HG02840 (cell line): Measurements from ENCODE around the gene RASSF3.
"Not testable (repeated sequence)": the region's sequence is repeated elsewhere in the genome, so short reads cannot be mapped to it uniquely, and the experiment has no call there.

Experiments used
- ATAC-seq: cut with Tn5 transposase; IDR thresholded peaks from one replicate; pipeline ENCODE4 v1.9.1; 2021; ENCODE audit warnings: mild to moderate bottlenecking, moderate library complexity, moderate number of reproducible peaks; ENCODE audit not compliant: unreplicated experiment, low FRiP score

Gene RASSF3

GRCh38 chr12:64610079-64610659, at the start of gene RASSF3:
RASSF3 (plus strand) TSS chr12:64610495; CDS start chr12:64610633, 138 bp downstream.
- peak; percentile 56 for ATAC-seq

DNA sequence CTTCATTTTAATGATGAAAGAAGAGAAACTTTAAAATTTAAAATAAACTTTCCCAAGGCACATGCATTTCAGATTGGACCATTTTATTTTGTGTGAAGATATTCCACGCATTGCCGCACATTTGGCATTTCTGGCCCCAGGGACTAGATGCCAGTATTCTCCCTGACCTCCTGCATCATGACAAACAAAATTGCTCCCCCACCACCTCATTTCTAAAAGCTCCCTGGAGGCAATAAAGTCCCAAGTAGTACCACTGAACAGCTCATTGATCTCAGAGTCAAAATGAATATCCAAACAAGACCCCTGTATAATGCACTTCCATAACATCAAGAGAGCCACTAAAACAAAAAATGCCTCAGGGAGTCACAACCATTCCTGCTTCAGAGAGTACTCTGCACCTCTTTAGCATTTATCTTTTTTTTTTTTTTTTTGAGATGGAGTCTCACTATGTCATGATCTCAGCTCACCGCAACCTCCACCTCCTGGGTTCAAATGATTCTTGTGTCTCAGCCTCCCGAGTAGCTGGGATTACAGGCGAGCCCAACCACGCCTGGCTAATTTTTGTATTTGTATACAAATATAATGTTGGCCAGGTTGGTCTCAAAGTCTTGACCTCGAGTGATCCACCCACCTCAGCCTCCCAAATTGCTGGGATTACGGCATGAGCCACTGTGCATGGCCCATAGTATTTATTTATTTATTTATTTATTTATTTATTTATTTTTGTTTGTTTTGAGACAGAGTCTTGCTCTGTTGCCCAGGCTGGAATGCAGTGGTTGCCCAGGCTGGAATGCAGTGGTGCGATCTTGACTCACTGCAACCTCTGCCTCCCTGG, 48.8 kb upstream of the RASSF3 start:
- ATAC-seq = no peak

DNA sequence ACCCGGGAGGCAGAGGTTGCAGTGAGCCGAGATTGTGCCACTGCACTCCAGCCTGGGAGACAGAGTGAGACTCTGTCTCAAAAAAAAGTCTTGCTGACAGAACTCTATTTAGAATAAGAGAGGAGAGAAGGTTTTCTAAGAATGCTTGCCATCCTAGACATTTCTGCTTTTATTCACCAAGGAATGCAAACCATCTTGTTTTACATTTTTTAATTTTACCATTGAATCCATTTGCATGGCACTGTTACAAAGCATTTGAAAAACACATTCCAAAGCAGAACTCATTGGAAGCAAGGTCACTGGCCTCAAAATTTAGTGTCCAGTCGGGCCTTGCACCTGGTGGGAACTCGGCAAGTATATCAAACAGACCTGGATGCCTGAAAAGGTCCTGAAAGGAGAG, 44.2 kb upstream of the RASSF3 start:
- no peak for ATAC-seq

DNA sequence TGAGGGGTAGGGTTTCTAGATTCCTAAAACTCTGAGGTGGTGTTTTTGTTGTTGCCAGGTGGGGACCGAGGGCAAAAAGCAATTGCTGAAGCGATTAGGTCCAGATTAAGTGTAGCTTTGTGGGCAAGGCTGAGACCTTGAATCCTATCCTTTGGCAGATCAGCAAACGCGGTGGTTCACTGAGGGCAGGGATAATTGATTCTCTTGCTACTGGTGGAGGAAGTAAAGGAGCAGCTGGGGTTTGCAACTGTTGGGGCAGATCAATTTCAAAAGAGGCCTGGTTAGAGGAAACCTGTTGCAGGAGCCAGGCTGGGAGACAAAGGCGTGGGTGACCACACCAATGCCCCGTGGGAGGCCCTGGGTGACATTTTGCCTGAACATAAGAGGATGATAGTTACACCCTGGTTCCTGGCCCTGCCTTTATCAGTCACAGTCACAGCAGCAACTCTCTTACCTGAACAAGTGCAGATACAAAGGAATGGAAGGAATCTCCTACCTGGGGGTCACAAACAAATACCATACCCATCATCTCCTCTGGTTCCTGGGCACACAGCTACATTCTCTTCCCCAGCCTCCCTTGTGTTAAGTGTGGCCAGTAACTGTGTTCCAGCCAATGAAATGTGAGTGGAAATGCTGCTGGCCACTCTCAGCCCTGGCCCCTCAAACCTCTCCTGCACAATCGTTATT, 43.3 kb upstream of the RASSF3 start:
- no peak for ATAC-seq

DNA sequence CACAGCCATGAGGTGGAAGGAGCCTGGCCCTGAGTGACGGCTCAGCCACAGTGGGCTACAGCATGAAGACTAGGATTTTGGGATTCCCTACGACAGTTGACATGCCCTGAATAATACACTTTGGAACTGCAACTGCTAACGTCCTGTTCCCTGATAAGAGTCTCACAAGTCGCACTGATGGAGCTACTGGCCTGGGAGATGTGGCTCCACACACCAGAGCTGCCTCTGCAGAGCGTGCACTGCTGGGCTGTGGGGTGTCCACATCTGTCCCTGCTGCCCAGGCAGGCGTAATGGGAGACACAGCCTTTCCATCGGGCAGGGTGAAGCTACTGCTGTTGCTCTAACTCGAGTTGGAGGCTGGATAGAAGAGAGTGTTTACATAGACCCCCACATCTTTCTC, 42.7 kb upstream of the RASSF3 start:
- ATAC-seq = no peak

DNA sequence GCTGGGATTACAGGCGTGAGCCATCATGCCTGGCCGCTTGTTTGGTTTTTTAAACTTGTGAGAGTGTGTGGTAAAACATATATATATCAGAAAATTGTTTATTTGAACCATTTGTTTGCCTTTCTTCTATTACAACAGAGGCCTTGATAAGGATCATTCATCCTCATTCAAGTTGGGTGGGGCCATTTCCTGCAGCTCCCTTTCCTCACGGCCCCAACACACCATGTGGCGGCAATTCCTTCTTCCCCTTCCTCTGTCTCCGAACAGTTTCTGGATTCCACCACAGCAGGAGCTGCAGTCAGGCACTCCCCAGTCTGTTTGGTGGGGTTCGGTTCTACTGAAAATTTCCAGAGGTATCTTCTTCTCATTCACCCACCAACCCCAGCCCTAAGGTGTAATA, 42.0 kb upstream of the RASSF3 start:
- ATAC-seq = no peak

- ATAC-seq = no peak
Observed at GRCh38 chr12:64569923-64570691, 40.2 kb upstream of the RASSF3 start.

GRCh38 chr12:64571411-64571810, 38.9 kb upstream of the RASSF3 start:
- no peak for ATAC-seq

GRCh38 chr12:64572241-64572640, 38.1 kb upstream of the RASSF3 start:
- ATAC-seq = no peak

DNA sequence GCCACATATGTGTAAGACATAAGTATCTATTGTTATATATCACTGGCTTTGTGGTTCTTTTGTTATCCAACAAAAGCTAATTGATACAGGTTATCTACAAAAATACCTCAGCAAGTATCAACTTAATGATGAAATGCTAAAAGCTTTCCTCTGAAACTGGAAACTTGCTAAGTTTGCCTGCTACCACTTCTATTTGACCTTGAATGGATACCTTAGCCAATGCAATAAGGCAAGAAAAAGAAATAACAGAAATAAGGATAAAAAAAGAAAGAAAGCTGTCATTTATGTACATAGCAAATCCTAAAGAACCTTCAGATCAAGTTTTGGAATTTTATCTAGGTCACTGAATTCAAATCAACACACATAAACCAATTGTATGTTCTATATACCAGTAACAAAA, 35.5 kb upstream of the RASSF3 start:
- no peak for ATAC-seq

- no peak for ATAC-seq
Observed at GRCh38 chr12:64577046-64577445, 33.2 kb upstream of the RASSF3 start.

- no peak for ATAC-seq
Observed at GRCh38 chr12:64578566-64578965, 31.7 kb upstream of the RASSF3 start.

DNA sequence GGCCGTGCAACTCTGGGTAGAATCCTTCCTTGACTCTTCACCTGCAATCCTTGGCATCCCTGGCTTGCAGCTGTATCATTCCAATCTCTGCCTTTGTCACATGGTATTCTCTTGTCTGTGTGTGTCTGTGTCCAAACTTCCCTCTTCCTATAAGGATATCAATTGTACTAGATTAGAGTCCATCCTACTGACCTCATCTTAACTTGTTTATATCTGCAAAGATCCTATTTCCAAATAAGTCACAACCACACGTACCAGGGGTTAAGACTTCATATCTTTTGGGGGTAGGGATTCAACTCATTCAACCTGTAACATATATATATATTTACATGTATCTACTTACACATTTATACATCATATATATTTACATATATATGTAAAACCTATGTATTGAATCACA, 29.6 kb upstream of the RASSF3 start:
- ATAC-seq = no peak

GRCh38 chr12:64582114-64582513, 28.2 kb upstream of the RASSF3 start:
- ATAC-seq = no peak

- no peak for ATAC-seq
Observed at GRCh38 chr12:64582862-64583261, 27.4 kb upstream of the RASSF3 start.

- not testable (repeated sequence) for ATAC-seq
Observed at GRCh38 chr12:64583395-64583770, 26.9 kb upstream of the RASSF3 start.

DNA sequence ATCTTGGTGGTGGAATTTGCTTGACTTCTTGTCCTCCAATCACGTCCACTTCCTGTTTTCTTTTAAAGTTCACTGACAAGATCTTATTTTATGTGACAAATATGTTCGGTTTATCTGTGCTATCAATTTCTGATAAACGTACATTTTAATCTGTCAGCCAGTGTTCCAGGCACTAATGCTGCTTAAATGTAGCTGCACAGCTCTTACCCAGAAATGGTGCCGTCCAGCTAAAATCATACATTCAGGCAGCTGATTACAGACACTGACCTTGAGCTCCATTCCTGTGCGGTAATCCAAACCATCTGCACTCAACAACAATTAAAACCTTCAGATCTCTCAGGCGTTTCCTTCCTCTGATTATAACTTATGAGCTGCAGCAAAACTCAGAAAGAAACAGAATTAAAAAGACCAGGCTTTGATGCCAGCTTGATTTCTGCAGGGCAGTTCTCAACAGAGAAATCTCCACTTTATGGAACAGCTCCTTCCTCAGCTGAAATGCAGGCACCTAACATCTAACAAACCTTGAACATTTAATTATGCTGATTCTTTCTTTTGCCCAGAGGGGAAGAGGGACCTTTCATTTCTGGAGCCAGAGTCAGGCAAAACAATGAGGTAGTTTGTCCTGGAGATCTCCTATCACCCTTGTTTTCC, 26.4 kb upstream of the RASSF3 start:
- ATAC-seq = no peak

DNA sequence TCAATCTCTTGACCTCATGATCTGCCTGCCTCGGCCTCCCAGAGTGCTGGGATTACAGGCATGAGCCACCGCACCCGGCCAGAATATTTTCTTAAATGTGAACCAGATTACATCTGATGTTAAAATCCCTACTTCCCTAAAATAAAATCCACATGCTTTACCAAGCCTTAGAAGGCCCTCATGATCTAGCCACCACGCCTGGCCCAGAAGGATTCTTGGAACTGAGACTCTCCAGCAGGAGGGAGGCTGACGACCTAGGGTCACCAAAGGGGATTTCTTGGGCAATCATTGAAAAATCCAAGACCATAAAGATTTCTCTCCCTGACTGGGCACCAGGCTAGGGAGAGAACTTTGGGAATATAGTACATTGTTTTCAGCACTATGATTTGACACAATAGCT, 25.2 kb upstream of the RASSF3 start:
- no peak for ATAC-seq

DNA sequence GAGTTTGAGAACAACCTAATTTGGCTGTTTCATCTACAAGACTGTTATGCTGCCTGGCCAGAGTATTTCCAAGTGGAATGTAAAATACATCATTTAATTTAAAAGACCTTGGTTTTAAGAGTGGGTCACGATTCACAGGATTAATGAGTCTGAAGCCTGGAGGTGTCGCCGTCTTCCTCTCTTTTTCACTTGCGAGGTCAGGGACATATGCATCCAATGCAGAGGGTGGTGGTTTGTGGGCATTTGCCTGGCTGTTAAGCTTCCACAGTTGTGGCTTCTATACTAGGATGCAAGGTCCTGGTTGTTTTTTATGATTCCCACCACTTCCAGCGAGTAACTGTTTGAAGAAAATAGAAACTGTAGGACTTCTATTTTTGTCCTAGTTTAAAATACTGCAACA, 22.8 kb upstream of the RASSF3 start:
- ATAC-seq = no peak

GRCh38 chr12:64590183-64590582, 20.1 kb upstream of the RASSF3 start:
- no peak for ATAC-seq
